HG03520 (cell line): Measurements from ENCODE around the gene CARD10.

Experiments
- ATAC-seq: cut with Tn5 transposase; IDR thresholded peaks from one replicate; pipeline ENCODE4 v1.9.1; 2021; ENCODE audit warnings: mild to moderate bottlenecking, moderate library complexity; ENCODE audit not compliant: unreplicated experiment

Gene CARD10

GRCh38 chr22:37504964-37505363 lies 14.3 kb downstream of the CARD10 start:
- ATAC-seq = no peak

DNA sequence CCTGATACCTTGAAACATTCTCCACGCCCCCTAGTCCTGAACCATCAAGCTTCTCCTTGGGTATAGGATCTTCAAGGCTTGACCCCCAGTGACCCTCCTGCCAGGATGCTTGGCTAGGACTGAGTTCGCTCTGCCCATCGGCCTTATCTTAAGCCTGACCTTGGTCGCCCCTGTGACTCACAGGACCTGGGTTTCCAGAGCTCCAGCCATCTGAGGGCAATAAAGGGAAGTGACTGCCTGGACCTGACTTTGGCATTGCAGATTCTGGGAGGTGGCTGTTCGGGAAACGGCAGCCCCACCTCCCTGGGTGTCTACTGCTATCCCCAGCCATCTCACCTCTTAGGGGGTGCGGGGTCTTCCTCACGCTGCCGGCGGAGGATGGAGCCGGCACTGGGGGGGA lies 15.4 kb downstream of the CARD10 start:
- ATAC-seq = no peak

DNA sequence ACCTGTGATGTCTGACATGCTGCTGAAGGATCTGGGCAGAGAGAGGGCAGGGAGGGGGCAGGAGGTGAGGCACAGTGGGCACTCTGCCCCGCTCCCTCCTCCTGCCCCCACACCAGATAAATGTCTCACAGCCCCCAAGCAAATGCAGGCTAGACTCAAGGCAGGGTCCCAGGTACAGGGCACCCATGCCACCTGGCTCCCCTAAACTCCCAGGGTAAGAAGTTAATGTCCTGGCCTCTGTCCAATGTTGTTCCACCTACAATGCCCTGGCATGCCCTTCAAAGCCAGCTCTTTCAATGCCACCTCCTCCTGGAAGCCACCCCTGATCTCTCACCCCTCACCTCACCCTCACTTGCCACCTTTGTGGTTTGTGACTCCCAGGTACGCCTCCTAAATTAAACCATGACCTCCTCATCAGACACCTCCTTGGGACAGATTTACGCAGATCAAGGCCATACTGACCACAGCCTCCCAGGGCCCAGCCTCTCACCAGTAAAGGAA lies 16.0 kb downstream of the CARD10 start:
- no peak for ATAC-seq

DNA sequence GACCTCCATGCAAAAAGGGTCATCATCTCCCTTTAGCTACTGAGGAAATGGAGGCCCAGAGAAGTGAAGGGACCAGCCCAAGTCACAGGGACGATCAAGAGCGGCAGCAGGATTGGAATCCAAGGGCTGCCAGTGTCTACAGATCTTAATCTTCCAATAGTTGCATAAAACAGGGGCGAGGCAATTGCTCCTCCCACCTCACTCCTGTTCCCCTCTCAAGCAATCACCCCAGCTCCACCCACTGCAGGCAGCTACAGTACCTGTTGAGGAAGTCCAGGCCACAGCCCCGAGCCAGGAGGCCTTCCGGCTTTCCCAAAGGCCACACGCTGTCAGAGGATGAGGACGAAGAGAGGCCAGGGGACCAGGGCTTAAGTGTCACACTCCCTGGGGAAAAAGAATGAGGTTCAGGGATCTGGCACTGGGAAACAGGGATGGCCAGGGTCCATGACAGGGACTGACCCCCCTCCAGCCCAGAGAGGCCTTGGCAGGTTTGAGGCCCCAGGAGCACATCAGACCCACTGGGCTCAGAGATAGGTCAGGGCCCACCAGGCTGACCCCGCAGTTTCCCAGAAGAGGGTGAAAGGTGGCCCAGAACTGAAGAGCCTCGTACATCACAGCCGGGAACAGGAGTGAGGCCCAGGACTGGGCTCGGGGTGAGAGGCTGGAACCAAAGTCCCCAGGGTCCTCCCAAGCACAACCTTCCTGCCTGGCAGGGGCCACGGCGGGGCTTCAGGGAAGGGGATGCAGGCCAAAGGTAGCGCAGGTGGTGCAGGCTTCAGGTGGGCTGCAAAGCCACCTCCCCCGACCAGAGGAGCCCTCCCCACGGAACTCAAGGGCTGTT lies 16.7 kb downstream of the CARD10 start:
- no peak for ATAC-seq

- no peak for ATAC-seq
These were observed 17.4 kb downstream of the CARD10 start for GRCh38 chr22:37501610-37502341.

- ATAC-seq = no peak
These were observed 18.2 kb downstream of the CARD10 start for GRCh38 chr22:37500745-37501609.

GRCh38 chr22:37499789-37500540 lies 19.2 kb downstream of the CARD10 start:
- no peak for ATAC-seq

DNA sequence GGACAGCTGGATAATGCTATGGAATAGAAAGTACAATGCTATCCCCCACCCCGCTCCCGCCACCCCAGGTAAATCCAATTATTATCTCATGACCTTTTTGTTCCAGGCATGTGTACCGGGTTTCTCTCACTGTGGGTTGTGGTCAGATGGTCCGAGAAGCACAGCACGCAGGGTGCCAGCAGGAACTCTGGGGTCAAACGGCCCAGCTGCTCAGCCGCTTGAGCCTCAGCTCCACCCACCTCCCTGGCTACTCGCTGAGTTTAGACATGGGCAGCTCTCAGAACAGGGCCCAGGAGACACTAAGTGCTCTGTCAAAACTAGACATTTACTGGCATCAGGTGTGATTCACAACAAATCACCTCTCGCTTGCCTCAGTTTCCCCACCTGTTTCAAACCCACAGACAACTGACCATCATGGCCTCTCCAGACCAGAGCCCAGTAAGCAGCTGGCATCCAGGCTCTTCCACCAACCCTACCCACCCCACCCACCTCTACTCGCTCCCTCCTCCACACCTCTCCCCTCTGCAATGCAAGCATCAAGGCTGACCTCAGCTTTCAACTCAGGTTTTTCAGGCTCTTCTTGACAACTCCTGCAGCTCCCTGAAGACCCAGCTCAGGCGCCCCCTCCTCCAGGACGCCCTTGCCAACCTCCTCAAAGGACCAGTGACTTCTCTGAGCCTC lies 20.0 kb downstream of the CARD10 start:
- no peak for ATAC-seq

GRCh38 chr22:37498289-37498909 lies 20.8 kb downstream of the CARD10 start:
- ATAC-seq = no peak

DNA sequence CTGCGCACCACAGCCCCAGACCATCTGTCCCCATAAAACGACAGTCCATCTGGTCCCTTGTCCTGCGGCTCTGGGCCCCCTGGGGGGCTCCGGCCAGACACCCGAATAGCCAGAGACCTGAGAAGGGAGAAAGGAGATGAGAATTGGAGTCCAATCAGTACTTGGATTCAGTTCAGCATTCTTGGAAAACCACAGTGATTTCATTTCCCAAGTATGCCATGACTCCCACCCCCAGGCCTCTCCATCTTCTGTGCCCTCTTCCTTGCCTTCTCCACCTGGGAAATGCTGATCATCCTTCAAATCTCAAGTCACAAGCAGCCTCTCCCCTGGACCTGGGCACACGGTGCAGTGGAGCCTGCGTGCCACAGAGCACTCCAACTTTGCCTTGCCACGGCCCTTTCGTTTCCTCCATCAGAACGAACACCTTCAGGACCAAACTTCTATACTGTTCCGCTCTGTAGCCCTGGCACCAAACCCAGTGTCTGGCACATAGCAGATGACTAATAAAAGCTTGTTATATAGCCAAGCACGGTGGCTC lies 22.1 kb downstream of the CARD10 start:
- no peak for ATAC-seq

- no peak for ATAC-seq
These were observed 22.6 kb downstream of the CARD10 start for GRCh38 chr22:37496651-37497050.

- ATAC-seq = no peak
These were observed 25.2 kb downstream of the CARD10 start for GRCh38 chr22:37493979-37494378.

- no peak for ATAC-seq
These were observed 26.5 kb downstream of the CARD10 start for GRCh38 chr22:37492428-37493344.

GRCh38 chr22:37491559-37492427 lies 27.4 kb downstream of the CARD10 start:
- ATAC-seq = no peak

GRCh38 chr22:37491106-37491505 lies 28.1 kb downstream of the CARD10 start:
- no peak for ATAC-seq

- ATAC-seq = no peak
These were observed 29.2 kb downstream of the CARD10 start for GRCh38 chr22:37489983-37490382.
